HG03520 (cell line): ENCODE data around the gene TMEM128.
"Not testable (repeated sequence)": the region's sequence is repeated elsewhere in the genome, so short reads cannot be mapped to it uniquely, and the experiment has no call there.

Experiments
- ATAC-seq: cut with Tn5 transposase; IDR thresholded peaks from one replicate; pipeline ENCODE4 v1.9.1; 2021; ENCODE audit warnings: mild to moderate bottlenecking, moderate library complexity; ENCODE audit not compliant: unreplicated experiment

The TMEM128 gene

GRCh38 chr4:4257705-4258104 is 9.7 kb upstream of the TMEM128 start:
- not testable (repeated sequence) for ATAC-seq

- no peak for ATAC-seq
Measured at GRCh38 chr4:4256799-4257198, 8.8 kb upstream of the TMEM128 start.

- no peak for ATAC-seq
Measured at GRCh38 chr4:4254666-4255065, 6.6 kb upstream of the TMEM128 start.

- no peak for ATAC-seq
Measured at GRCh38 chr4:4254199-4254598, 6.2 kb upstream of the TMEM128 start.

- no peak for ATAC-seq
Measured at GRCh38 chr4:4249866-4250265, 1.8 kb upstream of the TMEM128 start.

GRCh38 chr4:4249342-4249741 is 1.3 kb upstream of the TMEM128 start:
- ATAC-seq = not testable (repeated sequence)

- no peak for ATAC-seq
Measured at GRCh38 chr4:4248885-4249203, 821 bp upstream of the TMEM128 start.

GRCh38 chr4:4247696-4248028 is 361 bp downstream of the TMEM128 start:
- no peak for ATAC-seq

- no peak for ATAC-seq
Measured at GRCh38 chr4:4245172-4245571, 2.9 kb downstream of the TMEM128 start.

- ATAC-seq = not testable (repeated sequence)
Measured at GRCh38 chr4:4239551-4239950, 8.5 kb downstream of the TMEM128 start.

- ATAC-seq = no peak
Measured at GRCh38 chr4:4233610-4234009, 14.4 kb downstream of the TMEM128 start.

- no peak for ATAC-seq
Measured at GRCh38 chr4:4228356-4228668, 19.7 kb downstream of the TMEM128 start.

GRCh38 chr4:4227510-4228355 is 20.3 kb downstream of the TMEM128 start:
- ATAC-seq = no peak

- no peak for ATAC-seq
Measured at GRCh38 chr4:4226606-4227438, 21.2 kb downstream of the TMEM128 start, which contains the start of gene OTOP1. Gene OTOP1 (minus strand): TSS chr4:4226929. CDS start chr4:4226864, 65 bp downstream.

GRCh38 chr4:4225915-4226605 is 22.0 kb downstream of the TMEM128 start:
- no peak for ATAC-seq

GRCh38 chr4:4217113-4217512 is 30.9 kb downstream of the TMEM128 start:
- no peak for ATAC-seq

- no peak for ATAC-seq
Measured at GRCh38 chr4:4216648-4217047, 31.4 kb downstream of the TMEM128 start.

- ATAC-seq = not testable (repeated sequence)
Measured at GRCh38 chr4:4213674-4214073, 34.3 kb downstream of the TMEM128 start.

GRCh38 chr4:4206204-4206603 is 41.8 kb downstream of the TMEM128 start:
- ATAC-seq = no peak

GRCh38 chr4:4204401-4204745 is 43.6 kb downstream of the TMEM128 start:
- no peak for ATAC-seq

GRCh38 chr4:4203688-4204400 is 44.2 kb downstream of the TMEM128 start:
- ATAC-seq = no peak
